RKO (cell line): ENCODE results near the gene TXNDC11.

Experiments
- DNase-seq: peaks from one replicate; pipeline ENCODE4 v3.0.0-alpha.2; 2016; ENCODE audit warnings: low spot score

The TXNDC11 gene

DNA sequence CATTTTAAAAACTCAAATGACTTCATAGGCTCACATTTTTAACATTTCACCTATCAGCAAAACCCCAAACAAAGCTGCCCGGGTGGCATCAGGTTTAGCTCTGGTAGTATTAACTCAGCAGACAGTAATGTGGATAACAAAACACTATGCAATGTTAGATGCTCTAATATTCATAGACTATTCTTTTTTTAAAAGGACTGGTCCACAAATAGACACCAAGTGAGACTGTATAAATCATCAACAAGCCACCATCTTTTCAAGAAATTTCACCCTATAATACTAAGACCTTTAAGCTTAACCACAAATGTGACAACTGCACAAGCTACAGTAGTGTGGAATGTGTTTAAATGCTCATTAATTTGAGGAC lies 54.2 kb downstream of the TXNDC11 start:
- no peak for DNase-seq

DNA sequence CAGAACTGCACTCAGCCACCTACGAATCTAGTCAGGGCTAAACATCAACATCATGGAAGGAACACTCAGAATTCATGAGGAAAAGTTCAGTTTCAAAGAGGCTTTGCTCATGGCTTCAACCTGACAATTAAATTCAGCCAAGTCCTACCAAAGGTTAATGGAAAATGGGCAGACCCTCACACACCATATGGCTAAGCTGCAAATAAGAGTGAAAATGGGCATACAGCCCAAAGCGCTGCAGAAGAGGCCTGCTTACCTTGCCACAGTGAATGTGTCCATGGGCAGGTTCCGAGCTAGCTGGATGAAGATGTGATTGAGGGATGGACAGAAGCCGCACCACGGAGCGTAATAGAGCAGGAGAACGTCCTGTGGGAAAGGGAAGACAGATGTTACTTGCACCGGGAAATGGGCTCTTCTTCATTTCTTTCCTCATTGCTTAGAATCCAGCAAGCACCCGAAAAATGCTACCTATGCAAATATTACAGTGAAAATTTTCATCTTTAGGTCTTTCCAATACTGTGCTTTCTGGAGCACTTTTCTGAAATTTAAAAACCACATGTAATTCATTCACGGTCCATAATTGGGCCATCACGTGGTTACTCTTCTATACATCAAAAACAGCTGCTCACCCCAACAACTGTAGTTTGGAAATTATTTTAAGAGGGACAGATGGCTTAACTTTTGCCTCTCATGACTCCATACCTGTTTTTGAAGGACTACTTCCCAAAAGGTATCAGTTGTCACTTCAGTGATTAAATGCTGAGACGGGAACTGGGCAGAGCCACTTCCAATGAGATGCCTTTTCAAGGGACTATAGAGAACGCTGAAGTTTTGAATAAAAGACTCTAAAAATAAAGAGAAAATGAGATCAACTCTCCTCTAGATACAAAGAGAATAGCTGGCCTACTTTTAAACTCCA lies 54.8 kb downstream of the TXNDC11 start:
- no peak for DNase-seq

DNA sequence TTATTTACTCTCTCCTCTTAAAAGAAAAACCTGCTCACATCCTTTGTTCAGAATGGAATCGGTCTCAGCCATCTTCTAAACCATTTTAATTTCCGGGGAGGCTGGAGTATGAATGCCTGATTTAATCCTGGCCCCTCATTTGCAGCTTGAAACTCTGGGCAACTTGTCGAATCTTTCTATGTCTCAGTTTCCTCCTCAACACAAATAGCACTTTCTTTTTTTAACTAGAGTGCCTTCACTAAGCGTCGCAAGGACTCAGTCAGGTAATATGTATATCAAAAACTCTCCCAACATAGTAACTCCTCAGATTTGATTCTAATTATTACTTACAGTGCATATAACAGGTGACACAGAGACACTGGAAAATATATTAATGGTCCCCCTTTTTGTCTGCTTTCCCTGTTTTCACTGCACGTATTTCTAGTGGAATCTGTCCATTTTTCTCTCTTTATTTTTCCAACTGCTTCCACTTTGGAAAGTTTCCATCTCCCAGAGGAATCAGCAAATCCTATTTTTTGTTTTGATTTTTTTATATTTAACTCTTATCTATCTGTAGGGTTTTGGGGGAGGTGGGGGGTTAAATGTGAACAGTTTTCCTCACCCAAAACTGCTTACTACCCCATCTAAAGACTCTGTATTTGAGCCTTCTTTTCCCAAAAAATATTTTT lies 55.8 kb downstream of the TXNDC11 start:
- no peak for DNase-seq

DNA sequence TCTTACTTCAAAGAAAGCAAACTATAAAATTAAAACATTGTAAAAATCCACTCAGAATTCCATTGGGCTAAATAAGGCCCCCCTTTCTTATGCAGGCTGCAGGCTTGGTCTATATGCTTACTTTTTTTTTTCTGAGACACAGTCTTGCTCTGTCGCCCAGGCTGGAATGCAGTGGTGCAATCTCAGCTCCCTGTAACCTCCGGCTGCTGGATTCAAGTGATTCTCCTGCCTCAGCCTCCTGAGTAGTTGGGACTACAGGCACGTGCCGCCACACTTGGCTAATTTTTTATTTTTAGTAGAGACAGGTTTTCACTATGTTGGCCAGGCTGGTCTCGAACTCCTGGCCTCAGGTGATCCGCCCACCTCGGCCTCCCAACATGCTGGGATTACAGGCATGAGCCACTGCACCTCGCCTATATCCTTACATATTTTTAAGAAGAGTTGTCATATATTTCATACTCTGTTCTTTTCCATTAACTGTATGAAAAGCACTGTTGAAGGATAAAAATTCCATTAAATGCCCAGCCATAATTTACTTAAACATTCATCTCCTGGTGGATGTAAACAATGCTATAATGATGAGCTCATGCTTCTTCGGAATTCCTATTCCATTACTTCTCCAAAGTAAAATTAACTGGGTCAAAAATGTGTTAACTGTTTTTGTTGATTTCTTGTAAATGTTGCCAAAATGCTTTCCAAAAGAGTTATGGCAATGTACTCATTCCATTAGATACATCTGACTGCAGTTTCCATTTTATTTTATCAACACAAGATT lies 56.6 kb downstream of the TXNDC11 start:
- DNase-seq = no peak

DNA sequence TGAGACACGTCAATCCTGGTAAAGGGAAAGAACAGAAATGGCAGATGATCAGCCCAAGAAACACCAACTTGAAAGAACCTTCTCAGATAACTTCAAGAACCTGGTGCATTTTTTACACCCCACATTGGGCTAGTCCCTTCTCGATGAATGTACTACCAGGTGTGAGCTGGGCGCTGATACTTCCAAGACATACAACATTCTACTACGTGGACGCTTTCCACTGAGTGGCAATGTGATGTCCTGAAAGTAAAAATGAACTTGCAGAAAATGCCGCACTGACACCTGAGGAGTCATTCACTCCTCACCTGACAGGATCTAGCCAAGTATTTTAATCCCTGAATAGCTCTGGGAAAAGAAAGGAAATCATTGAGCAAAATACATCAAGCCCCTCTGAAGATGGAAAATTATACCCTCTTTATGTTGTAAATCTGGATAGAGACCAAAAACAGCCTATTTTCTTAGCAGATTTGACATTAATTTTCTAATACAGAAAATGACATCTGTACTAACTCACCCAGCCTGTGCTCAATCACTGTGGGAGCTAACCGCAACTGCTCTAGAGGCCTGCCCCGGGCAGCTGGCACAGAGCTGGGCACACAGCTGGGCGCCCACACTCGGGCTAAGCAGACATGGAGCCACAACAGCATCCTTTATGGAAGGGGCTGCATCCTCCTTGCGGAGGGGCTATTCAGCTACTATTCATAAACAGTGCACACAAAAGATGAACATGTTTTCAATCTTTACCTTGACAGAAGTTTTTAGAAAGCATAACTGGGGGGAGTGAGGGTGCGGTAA lies 58.2 kb downstream of the TXNDC11 start:
- no peak for DNase-seq

DNA sequence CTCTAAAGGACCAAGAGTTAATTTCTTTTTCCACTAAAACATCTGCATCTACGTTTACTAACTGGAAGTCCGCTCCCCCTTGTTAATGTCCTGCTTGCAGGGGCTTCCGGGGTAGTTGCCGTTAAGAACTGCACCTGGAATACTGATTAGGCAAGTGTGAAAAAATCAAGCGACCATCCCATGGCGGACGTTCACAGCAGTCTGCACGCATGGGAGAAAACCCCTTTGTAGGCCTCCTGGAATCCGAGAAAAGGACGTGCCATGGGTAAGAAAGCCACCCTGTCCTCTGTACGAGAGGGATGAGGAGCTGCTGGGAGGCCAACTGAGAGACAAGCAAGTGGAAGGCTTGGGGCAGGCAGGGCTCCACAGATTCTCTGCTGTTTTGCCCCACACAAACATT lies 59.5 kb downstream of the TXNDC11 start:
- DNase-seq = no peak

DNA sequence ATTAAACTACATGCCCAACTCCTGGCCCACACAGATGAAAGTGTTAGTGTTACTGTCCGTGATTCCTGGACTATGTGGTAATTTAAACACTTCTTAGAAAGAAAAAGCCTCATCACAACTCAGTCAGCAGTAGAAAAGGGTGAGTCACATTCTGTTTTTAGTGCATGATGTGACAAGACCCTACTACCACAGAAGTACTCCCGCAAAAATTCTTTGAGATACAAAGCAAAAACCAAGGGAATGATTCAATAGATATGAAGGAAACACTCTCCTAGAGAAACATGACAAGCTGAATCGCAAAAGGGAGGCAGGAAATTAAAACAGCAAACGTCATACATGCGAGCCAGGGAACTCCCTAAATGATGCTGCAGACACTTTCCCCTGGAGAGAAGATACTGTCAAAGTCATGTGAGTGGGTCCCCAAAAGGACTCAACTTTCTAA lies 60.0 kb downstream of the TXNDC11 start:
- DNase-seq = peak; percentile 64

DNA sequence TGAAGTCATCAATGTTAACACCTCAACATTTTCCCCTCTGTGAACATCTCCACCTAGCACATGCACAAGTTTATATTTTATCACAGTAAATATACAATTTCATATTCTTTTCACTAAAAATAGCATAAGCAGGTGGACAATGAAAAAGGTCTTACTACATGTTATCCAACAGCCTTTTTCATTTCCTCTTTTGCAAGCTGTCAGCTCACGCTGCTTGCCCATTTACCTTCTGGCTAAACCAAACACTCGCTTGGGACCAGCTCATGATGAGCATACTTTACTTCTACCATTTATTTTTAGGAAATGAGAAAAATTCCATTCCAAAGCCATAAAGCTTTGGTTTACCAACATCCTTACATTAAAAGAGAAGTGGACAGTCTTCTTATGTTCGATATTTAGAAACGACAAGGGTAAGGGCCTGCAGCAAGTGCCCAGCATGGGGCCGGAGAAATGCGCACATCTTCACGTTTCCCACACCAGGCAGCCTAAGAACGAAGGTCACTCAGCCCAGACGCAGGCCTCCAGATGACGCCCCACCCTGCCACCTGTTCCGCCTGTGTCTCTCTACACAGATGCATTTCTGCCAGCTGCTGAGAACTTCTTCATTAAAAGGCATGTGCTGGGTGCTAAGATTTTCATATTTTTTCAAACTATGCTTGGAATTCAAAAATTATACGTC lies 60.5 kb downstream of the TXNDC11 start:
- DNase-seq = no peak

DNA sequence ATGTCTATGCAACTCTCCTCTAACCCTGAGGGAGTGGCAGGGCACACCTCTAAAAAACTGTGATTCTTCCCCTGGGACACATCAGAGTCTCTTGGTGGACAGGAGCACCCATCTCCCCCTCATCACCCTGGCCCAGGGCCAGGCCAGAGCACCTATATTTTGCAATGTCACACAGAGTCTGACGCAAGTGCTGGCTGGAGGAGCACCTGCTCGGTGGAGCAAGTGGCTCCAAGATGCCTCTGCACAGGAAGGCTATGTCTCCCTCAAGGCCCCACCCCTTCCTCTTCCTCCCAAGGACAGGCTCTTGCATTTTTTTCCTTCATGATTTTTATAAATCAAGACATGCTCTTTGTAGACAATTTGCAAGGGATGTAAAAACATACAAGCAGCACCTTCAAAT lies 61.1 kb downstream of the TXNDC11 start:
- DNase-seq = no peak

DNA sequence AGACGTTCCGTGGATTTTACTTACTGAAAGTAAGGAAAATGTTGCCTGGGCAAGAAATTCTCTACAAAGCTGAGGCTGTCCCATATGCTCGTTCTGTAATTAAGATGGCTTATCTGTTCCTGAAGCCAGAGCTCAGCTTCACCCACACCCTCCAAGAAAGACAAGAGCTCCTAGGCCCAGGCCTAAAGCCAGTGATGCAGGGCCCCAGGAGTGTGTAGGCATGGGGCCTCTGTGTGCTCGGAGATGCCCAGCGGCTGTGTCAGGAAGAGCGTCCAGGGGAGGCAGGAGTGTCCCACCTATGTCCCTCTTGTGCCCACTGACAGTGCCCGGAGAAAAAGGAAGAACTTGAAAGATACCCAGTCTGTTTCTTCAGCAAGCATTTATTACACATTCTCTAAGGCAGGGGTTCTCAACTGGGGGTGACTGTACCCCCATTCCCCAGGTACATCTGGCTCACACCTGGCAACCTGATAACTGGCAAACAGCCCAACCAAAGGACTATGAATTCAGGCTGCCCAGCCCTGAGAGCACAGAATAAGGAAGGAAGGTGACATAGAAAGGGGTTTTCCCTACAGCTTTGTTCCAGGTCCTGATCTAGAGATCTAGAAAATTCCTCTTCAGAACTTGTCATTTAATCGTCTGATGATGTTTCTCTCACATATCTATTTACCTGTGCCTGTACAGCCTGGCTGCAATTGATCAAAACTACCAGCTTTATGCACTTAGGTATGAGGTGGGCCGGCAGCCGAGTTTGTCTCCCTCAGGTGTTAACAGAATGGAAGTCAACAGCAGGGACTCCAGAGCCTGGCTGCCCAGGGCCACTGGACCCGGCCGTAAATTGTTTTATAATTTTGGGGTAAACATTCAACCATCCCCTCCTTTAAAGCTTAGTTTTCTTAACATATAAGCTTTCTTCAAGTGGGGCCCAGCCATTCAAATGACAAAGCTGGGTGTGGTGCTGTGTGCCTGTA lies 62.4 kb downstream of the TXNDC11 start:
- no peak for DNase-seq

DNA sequence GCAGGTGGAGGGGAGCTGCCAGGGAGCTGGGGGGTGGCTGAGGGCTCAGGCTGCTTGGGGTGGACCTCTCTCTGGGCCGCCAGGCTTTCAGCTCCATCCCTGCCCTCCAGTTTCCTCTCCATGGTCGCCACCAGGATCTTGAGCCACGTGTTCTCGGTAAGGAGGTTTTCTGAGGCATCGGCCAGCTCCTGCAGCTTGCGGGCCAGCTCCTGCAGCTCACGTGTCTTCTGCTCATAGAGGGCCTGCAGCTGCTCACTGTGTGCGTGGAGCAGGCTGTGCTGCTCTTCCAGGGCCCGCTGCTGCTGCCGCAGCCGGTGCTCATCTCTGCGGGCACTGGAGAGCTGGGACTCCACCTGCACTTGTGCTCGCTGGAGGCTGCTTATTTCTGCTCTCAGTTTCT lies 63.4 kb downstream of the TXNDC11 start:
- DNase-seq = no peak

DNA sequence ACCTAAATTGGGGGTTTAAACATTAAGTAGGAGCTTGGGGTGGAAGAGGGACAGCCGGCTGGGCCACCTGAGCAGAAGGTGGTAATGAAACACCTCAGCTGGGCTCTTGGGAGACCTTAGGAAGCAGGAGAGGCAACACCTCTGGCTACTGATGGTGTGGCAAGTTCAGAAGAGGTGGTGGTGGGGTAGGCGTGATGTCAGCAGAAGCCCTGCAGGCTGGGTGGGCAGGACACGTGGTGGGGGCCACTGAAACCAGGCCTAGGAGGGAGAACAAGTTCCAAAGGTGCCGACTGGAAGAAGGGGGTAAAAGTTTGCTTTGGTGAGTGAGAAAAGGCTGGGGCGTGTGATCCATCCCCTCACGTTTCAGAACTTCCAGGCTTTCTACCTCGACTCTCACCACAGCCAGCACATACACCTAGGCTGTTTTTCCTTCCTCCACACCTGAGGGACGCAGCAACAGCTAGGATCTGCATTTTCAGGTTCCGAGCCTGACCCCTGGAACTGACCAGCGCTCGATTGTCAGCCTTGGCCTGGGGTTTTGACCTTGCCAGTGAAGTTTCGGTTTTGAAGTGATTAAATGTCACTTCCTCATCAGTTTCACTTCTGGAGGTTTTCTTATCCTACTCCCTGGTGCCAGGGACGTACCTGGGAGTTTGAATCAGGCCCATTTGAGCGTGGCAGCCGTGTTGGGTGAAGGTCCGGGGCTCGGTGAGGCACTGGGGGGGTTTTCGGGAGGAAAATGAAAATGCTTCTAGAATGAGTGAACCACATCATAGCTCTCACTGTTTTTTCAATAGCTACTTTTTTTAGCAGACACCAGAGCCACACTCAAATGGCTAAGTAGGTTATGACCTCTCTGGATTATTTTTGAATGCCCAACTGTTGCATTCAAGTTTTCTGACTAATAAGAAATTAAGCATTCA lies 64.4 kb downstream of the TXNDC11 start:
- DNase-seq = no peak

DNA sequence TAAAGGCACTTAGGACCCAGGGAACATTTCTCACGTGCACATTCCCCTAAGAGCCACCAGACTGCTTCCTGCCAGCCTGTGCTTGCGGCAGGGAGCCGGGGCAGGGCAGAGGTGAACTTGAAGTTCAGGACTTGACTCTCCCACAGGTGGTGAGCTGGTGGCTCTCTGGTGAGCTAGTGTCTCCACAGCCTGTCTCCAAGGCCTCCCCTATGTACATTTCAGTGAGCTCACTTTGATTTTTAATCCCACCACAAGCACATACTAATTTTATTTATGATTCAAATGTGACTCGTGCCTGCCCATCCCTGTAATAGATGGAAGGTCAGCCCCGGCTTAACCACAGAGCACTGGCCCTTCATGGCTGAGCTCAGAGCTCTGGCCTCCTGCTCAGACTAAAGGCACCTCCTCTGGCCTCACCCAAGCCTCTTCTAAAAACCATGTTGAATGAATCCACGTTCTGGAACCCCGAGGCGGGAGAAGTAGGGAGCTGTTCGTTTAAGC lies 65.2 kb downstream of the TXNDC11 start:
- DNase-seq = no peak

DNA sequence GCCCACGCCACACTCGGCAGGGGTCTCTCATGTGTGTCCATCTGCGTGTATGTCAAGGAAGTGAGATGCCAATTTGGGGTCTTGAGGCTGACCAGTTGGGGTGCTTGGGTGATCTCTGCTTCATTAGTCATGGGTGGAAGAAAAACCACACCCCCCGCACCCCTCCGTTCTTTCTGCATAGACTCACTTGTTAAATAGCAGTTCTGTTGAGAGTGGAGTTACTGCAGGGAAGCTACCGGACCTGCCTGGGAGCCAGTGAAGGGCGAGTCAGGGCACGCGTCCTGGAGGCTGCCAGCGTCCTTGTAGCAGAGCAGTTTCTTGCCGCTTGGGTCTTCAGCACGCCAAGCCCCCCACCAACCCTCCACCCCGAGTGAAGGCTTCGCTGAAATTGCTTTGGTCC lies 65.9 kb downstream of the TXNDC11 start:
- no peak for DNase-seq

DNA sequence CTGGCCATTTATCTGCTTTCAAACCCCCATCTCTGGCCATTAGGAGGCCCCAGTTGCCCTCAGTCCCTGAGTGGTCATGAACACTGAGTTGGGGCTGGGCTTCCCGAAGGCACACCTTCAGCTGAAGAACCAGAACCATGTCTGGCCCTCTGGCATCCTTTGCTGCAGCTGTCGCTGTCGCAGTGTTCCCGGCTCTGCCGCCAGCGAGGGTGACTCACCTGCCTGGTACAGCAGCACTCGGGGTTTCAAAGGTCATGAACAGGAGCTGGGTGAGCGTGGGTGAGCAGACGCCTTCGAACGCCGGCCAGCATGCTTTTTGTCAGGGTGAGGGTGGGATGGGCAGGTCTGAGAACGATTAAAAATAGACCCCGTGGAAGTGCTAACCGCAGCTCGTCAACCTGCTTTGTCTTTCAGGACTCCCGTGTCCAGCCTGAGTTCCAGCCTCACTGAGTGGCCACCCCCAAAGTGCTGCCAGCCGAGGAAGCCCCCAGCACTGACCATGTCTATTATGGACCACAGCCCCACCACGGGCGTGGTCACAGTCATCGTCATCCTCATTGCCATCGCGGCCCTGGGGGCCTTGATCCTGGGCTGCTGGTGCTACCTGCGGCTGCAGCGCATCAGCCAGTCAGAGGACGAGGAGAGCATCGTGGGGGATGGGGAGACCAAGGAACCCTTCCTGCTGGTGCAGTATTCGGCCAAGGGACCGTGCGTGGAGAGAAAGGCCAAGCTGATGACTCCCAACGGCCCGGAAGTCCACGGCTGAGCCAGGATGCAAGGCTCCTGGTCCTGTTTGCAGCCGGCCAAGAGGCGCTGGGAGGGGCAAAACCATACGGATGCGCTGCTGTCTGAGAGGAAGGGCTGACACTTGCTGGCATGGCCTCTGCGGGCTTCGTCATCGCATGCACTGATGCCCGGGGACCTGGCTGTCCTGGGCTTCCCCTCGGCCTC lies 66.8 kb downstream of the TXNDC11 start:
- DNase-seq = peak; percentile 31

DNA sequence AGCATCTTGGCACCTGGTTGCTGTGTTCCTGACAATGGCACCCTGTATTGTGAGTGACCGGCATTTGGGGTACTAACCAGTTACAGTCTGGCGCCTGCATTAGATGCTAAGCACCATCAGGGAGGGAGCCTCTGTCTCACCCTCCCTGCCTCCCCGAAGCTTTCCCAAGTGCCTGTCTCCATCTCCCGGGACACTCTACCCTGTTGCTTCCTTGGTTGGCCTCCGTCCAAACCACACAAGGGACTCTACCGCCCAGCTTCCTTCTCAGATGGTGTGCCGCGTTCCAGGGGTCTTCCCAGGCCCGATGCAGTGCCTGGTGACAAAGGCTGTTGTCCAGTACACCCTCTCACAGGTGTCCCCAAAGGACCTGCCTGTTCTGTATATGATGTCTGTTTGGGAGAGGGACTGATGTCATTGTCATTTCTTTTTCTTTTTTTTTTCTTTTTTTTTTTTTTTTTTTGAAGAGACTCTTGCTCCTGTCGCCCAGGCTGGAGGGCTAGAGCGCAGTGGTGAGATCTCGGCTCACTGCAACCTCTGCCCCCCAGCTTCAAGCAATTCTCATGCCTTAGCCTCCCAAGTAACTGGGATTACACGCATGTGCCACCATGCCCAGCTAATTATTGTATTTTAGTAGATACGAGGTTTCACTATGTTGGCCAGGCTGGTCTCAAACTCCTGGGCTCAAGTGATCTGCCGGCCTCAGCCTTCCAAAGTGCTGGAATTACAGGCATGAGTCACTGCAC lies 67.7 kb downstream of the TXNDC11 start:
- DNase-seq = no peak
